Fibroblast of lung (primary cell): ENCODE measurements around the gene PRRT1.

Experiments used
- CTCF ChIP-seq, 2 donors: IDR thresholded peaks in 1 of 2; conservative IDR thresholded peaks in 1 of 2; 1 replicate in 1 of 2; 2 replicates in 1 of 2; pipeline ENCODE4 v1.5.1; 2011 to 2012; ENCODE audit warnings: low read length in 2 of 2, control low read depth in 1 of 2, inconsistent platforms in 1 of 2, low read depth in 1 of 2, mild to moderate bottlenecking in 1 of 2
- EZH2 ChIP-seq: IDR thresholded peaks from 2 replicates; pipeline ENCODE4 v1.5.1; 2012; ENCODE audit warnings: low read length, control low read depth, mild to moderate bottlenecking; ENCODE audit errors: missing control alignments

- no peak for TF ChIP-seq CTCF (conservative IDR thresholded peaks at IDR 0.05 in 1 of 2, IDR thresholded peaks at IDR 0.05 in 1 of 2; ENCODE audit: low read depth in 1 of 2, low read length in 2 of 2)
- no peak for TF ChIP-seq EZH2
Observed at GRCh38 chr6:32194388-32194787, 42.6 kb upstream of the PRRT1 start.
